ENCODE data around the gene EGF. TPM values are rescaled to one million over a fixed set of nuclear protein-coding genes. Genes with fewer than 3 reads are reported as not detected.
"Not testable (repeated sequence)": the region's sequence is repeated elsewhere in the genome, so short reads cannot be mapped to it uniquely, and the experiment has no call there.

Gene EGF
- total RNA-seq, 1 experiment from 2014 or later, result 1.5 TPM

DNA sequence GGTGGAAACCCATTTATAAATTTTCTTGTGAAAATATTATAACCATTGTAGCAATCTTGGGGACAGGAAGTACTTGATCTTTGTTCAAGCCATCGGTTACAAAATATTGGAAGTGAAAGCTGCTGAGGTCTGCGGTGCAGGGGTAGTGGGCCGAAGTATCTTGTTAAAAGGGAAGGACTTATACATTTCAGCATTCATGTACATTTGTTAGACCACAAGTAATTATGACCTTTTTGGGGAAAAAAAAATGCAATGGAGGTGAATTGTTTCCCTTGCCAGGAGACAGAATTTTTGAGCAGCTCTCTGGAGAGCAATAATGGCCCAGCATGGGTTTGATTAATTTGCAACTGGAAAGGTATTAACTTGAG, 121.3 kb downstream of the EGF start:
- Histone ChIP-seq H3K56ac (ENCODE audit: insufficient read length, low read depth, low read length) (no peak overlapping the region), H3K18ac (ENCODE audit: insufficient read length, low read depth, low read length) (no peak overlapping the region), H3K23me2 (ENCODE audit: insufficient read length, low read depth, low read length, poor library complexity, severe bottlenecking) (no peaks in the 10 kb centered on the region), H2BK20ac (ENCODE audit: low read depth, low read length, poor library complexity, severe bottlenecking) (no peak overlapping the region), H2BK120ac (ENCODE audit: low read depth, low read length, poor library complexity, severe bottlenecking) (no peak overlapping the region), H3K9ac (ENCODE audit: extremely low read depth, insufficient read length, low read length) (no peak overlapping the region), H3K23ac (ENCODE audit: insufficient read length, low read depth, low read length) (no peak overlapping the region), H3K27me3 (ENCODE audit: insufficient read depth, low read length) (no peaks in the 10 kb centered on the region), H2BK12ac (ENCODE audit: insufficient read length, low read depth, low read length) (no peak overlapping the region), H4K20me1 (ENCODE audit: control insufficient read depth, insufficient read depth, insufficient read length) (no peaks in the 10 kb centered on the region), H2BK5ac (ENCODE audit: insufficient read length, low read length) (no peak overlapping the region), H3K79me1 (ENCODE audit: insufficient read depth, low read depth, low read length, poor library complexity, severe bottlenecking) (no peaks in the 10 kb centered on the region), H3K4me2 (ENCODE audit: insufficient read depth, insufficient read length, low read length) (no peak overlapping the region), H4K5ac (ENCODE audit: insufficient read length, low read depth, low read length) (no peak overlapping the region), H4K8ac (replicated peaks; ENCODE audit: insufficient read length, low read depth, low read length) (no peak overlapping the region), H3K79me2 (ENCODE audit: insufficient read depth, low read length) (no peaks in the 10 kb centered on the region), H2AFZ (ENCODE audit: low read length) (no peak overlapping the region), H3K14ac (ENCODE audit: insufficient read depth, low read length) (no peak overlapping the region), H3K4me1 (ENCODE audit: insufficient read depth, low read length) (no peaks in the 10 kb centered on the region; the same call in 1 of the 2 replicates), H3K27ac (ENCODE audit: insufficient read length, low read depth, low read length) (no peak overlapping the region), H2BK15ac (ENCODE audit: low read depth, low read length) (no peak overlapping the region), H2AK5ac (ENCODE audit: insufficient read length, low read length) (no peak overlapping the region), H3K9me3 (ENCODE audit: control insufficient read depth, low read depth, low read length) (no peaks in the 10 kb centered on the region), H3K4ac (ENCODE audit: low read depth, low read length) (no peak overlapping the region), H3T11ph (ENCODE audit: low read length) (no peak overlapping the region), H4K91ac (ENCODE audit: insufficient read length, low read depth, low read length) (no peak overlapping the region)
- H3K36me3 Mint-ChIP-seq (ENCODE audit: insufficient read depth in 1 of 3, low read depth in 3 of 3), result peaks cover 0 to 1% (median 0%) of the 10 kb centered on the region in 3 experiments; a peak in 1 of 7 replicates
- H3K27ac Mint-ChIP-seq, result no peak overlapping the region
- DNase-seq, result no peak
- no peaks in the 10 kb centered on the region; the same call in 1 of the 2 replicates for H3K27me3 Mint-ChIP-seq (ENCODE audit: low read depth)
- H3K4me1 Mint-ChIP-seq, result peaks cover 16 to 19% of the 10 kb centered on the region in 2 experiments
- TF ChIP-seq, protein P1, sequence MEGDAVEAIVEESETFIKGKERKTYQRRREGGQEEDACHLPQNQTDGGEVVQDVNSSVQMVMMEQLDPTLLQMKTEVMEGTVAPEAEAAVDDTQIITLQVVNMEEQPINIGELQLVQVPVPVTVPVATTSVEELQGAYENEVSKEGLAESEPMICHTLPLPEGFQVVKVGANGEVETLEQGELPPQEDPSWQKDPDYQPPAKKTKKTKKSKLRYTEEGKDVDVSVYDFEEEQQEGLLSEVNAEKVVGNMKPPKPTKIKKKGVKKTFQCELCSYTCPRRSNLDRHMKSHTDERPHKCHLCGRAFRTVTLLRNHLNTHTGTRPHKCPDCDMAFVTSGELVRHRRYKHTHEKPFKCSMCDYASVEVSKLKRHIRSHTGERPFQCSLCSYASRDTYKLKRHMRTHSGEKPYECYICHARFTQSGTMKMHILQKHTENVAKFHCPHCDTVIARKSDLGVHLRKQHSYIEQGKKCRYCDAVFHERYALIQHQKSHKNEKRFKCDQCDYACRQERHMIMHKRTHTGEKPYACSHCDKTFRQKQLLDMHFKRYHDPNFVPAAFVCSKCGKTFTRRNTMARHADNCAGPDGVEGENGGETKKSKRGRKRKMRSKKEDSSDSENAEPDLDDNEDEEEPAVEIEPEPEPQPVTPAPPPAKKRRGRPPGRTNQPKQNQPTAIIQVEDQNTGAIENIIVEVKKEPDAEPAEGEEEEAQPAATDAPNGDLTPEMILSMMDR (conservative IDR thresholded peaks at IDR 0.05), result no peak
- H3K4me3 Mint-ChIP-seq, result no peak overlapping the region
- WGBS (ENCODE audit: extremely low coverage, insufficient read length, low lambda C conversion rate), result no CpG with 5 or more reads among the region's 3 CpGs
- H3K9me3 Mint-ChIP-seq, result peaks cover 0 to 3% of the 10 kb centered on the region in 2 experiments; a peak in 3 of 5 replicates

DNA sequence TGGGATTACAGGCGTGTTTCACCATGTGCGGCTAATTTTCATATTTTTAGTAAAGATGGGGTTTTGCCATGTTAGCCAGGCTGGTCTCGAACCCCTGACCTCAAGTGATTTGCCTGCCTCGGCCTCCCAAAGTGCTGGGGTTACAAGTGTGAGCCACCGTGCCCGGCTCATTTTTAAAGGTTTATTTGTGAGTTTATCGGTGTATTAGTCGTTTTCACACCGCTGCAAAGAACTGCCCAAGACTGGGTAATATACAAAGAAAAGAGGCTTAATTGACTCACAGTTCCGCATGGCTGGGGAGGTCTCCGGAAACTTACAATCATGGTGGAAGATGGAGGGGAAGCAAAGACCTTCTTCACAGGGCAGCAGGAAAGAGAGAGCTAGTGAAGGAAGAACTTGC, 126.5 kb downstream of the EGF start:
- not testable (repeated sequence) for H4K20me1 ChIP-seq (ENCODE audit: control insufficient read depth, insufficient read depth, insufficient read length); H3K4me1 ChIP-seq (ENCODE audit: insufficient read depth, low read length); H3K27me3 ChIP-seq (ENCODE audit: insufficient read depth, low read length); H3K4me3 Mint-ChIP-seq; H3T11ph ChIP-seq (ENCODE audit: low read length); H2BK15ac ChIP-seq (ENCODE audit: low read depth, low read length); DNase-seq; H3K14ac ChIP-seq (ENCODE audit: insufficient read depth, low read length); H3K23ac ChIP-seq (ENCODE audit: insufficient read length, low read depth, low read length); H3K4me2 ChIP-seq (ENCODE audit: insufficient read depth, insufficient read length, low read length); H4K5ac ChIP-seq (ENCODE audit: insufficient read length, low read depth, low read length); H2BK5ac ChIP-seq (ENCODE audit: insufficient read length, low read length); H3K79me2 ChIP-seq (ENCODE audit: insufficient read depth, low read length); H3K9ac ChIP-seq (ENCODE audit: extremely low read depth, insufficient read length, low read length); H3K9me3 Mint-ChIP-seq; H2BK120ac ChIP-seq (ENCODE audit: low read depth, low read length, poor library complexity, severe bottlenecking); H2BK12ac ChIP-seq (ENCODE audit: insufficient read length, low read depth, low read length); H3K27ac ChIP-seq (ENCODE audit: insufficient read length, low read depth, low read length); H3K79me1 ChIP-seq (ENCODE audit: insufficient read depth, low read depth, low read length, poor library complexity, severe bottlenecking); H2AK5ac ChIP-seq (ENCODE audit: insufficient read length, low read length); H2BK20ac ChIP-seq (ENCODE audit: low read depth, low read length, poor library complexity, severe bottlenecking); H3K36me3 Mint-ChIP-seq (ENCODE audit: insufficient read depth in 1 of 3, low read depth in 3 of 3); H4K91ac ChIP-seq (ENCODE audit: insufficient read length, low read depth, low read length); H3K56ac ChIP-seq (ENCODE audit: insufficient read length, low read depth, low read length); H4K8ac ChIP-seq (replicated peaks; ENCODE audit: insufficient read length, low read depth, low read length); H3K18ac ChIP-seq (ENCODE audit: insufficient read length, low read depth, low read length); H3K9me3 ChIP-seq (ENCODE audit: control insufficient read depth, low read depth, low read length); H3K27ac Mint-ChIP-seq; H3K4ac ChIP-seq (ENCODE audit: low read depth, low read length); H3K27me3 Mint-ChIP-seq (ENCODE audit: low read depth); H3K23me2 ChIP-seq (ENCODE audit: insufficient read length, low read depth, low read length, poor library complexity, severe bottlenecking); H2AFZ ChIP-seq (ENCODE audit: low read length)
- no CpG with 5 or more reads among the region's 11 CpGs for WGBS (ENCODE audit: extremely low coverage, insufficient read length, low lambda C conversion rate)
- H3K4me1 Mint-ChIP-seq, result peaks cover 10 to 17% of the 10 kb centered on the region in 2 experiments
